GM12878 (cell line): ENCODE measurements around the gene PTPN21. TPM values are rescaled to one million over a fixed set of nuclear protein-coding genes. Genes with fewer than 3 reads are reported as not detected.
A peak's percentile ranks its signal among the peaks of the same experiment; 100 is the strongest.

Source experiments
- ASH2L ChIP-seq: fragments of 300-600, 200-600 bp; sonication (generic); IDR thresholded peaks from 2 replicates; pipeline ENCODE4 v1.6.1; 2017; ENCODE audit warnings: low read depth, mild to moderate bottlenecking, borderline replicate concordance
- ATF7 ChIP-seq: fragments of 450-650 bp; IDR thresholded peaks from 2 replicates; pipeline ENCODE4 v1.6.1; 2016; ENCODE audit warnings: low read depth, mild to moderate bottlenecking
- BCL3 ChIP-seq: IDR thresholded peaks from 2 replicates; pipeline ENCODE4 v1.6.1; 2011; ENCODE audit warnings: borderline replicate concordance, low read depth, mild to moderate bottlenecking, moderate library complexity, low read length; ENCODE audit not compliant: insufficient read depth, poor library complexity, severe bottlenecking
- CBX5 ChIP-seq: sonication (generic); IDR thresholded peaks from 2 replicates; pipeline ENCODE4 v1.6.1; 2016; ENCODE audit warnings: low read depth, moderate library complexity, mild to moderate bottlenecking, inconsistent platforms
- CEBPB ChIP-seq, 2 experiments: fragments of 150-350 bp in 1 of 2; IDR thresholded peaks; 2 replicates each; pipeline ENCODE4 v1.6.1; 2012 to 2014; ENCODE audit warnings: low read depth in 2 of 2, low read length in 2 of 2, borderline replicate concordance in 1 of 2, inconsistent platforms in 1 of 2
- EZH2 ChIP-seq: IDR thresholded peaks from 2 replicates; pipeline ENCODE4 v1.6.1; 2012; ENCODE audit warnings: low read depth, mild to moderate bottlenecking, control low read depth, inconsistent platforms, low read length, borderline replicate concordance; ENCODE audit not compliant: control insufficient read depth
- MAX ChIP-seq: IDR thresholded peaks from 2 replicates; pipeline ENCODE4 v1.6.1; 2012; ENCODE audit warnings: low read depth, low read length, improper control_type of control experiment
- MTA2 ChIP-seq: fragments of 450-650 bp; IDR thresholded peaks from 2 replicates; pipeline ENCODE4 v1.6.1; 2016; ENCODE audit warnings: low read depth, mild to moderate bottlenecking, moderate library complexity
- MYB ChIP-seq: fragments of 150-350 bp; IDR thresholded peaks from 2 replicates; pipeline ENCODE4 v1.6.1; 2014; ENCODE audit warnings: mild to moderate bottlenecking, low read depth, low read length, borderline replicate concordance
- NR2C1 ChIP-seq: fragments of 450-650 bp; IDR thresholded peaks from 2 replicates; pipeline ENCODE4 v1.6.1; 2017; ENCODE audit warnings: antibody characterized with exemption, mild to moderate bottlenecking, moderate library complexity
- NR2F1 ChIP-seq: fragments of 450-650 bp; conservative IDR thresholded peaks from 2 replicates; pipeline ENCODE4 v1.6.1; 2017; ENCODE audit warnings: mild to moderate bottlenecking
- POLR2AphosphoS2 ChIP-seq: IDR thresholded peaks from 2 replicates; pipeline ENCODE4 v1.6.1; 2011; ENCODE audit warnings: low read depth, mild to moderate bottlenecking, low read length, improper control_type of control experiment, moderate library complexity
- RELA ChIP-seq: fragments of 450-650 bp; IDR thresholded peaks from 2 replicates; pipeline ENCODE4 v1.8.0; 2014; ENCODE audit warnings: borderline replicate concordance; ENCODE audit not compliant: partially characterized antibody
- RUNX3 ChIP-seq: IDR thresholded peaks from 2 replicates; pipeline ENCODE4 v1.6.1; 2012; ENCODE audit warnings: low read length, inconsistent platforms
- SP1 ChIP-seq: IDR thresholded peaks from one replicate; pipeline ENCODE4 v1.6.1; 2011; ENCODE audit warnings: low read depth, low read length
- SPI1 ChIP-seq: IDR thresholded peaks from 2 replicates; pipeline ENCODE4 v1.6.1; 2011; ENCODE audit warnings: low read depth, mild to moderate bottlenecking, low read length, moderate library complexity, borderline replicate concordance; ENCODE audit not compliant: insufficient read depth
- TARDBP ChIP-seq: IDR thresholded peaks from 2 replicates; pipeline ENCODE4 v1.6.1; 2016; ENCODE audit warnings: borderline replicate concordance
- ZNF217 ChIP-seq: fragments of 450-650 bp; IDR thresholded peaks from 2 replicates; pipeline ENCODE4 v1.6.1; 2017; ENCODE audit warnings: antibody characterized with exemption, mild to moderate bottlenecking
- ZNF592 ChIP-seq: fragments of 450-650 bp; IDR thresholded peaks from 2 replicates; pipeline ENCODE4 v1.6.1; 2017; ENCODE audit warnings: mild to moderate bottlenecking, moderate library complexity
- ZNF687 ChIP-seq: fragments of 450-650 bp; IDR thresholded peaks from 2 replicates; pipeline ENCODE4 v1.6.1; 2017; ENCODE audit warnings: mild to moderate bottlenecking, moderate library complexity
- ZZZ3 ChIP-seq: IDR thresholded peaks from 2 replicates; pipeline ENCODE4 v1.6.1; 2011; ENCODE audit warnings: low read depth; ENCODE audit not compliant: control insufficient read depth, insufficient read length
- polyA plus RNA-seq, 11 experiments: library from polyadenylated mRNA; depleted of rRNA in 4 of 11; unstranded in 6 of 11; stranded (reverse) in 5 of 11; fragments of >200 nt; fragmentation: Nextera tagmentation in 4 of 11; fragmentation: Illumina TruSeq in 1 of 11; extraction: Ambion mirVana in 4 of 11; extraction: Trizol in 1 of 11; gene quantifications; 1 replicate in 1 of 11; 2 replicates in 10 of 11; pipeline versions ENCODE4 v1.2.1 to v1.2.3, GENCODE V29; 2011 to 2016; ENCODE audit warnings: inconsistent platforms in 2 of 11, missing spikeins in 2 of 11, low read depth in 1 of 11
- total RNA-seq, 4 experiments: library from RNA; depleted of rRNA in 3 of 4; stranded (reverse); fragments of >200 nt in 3 of 4; fragmentation: Illumina TruSeq in 1 of 4; extraction: Trizol in 1 of 4; gene quantifications; 2 replicates each; pipeline versions ENCODE4 v1.2.1 to v1.2.3, GENCODE V29; 2013 to 2021

PTPN21 gene
- total and polyA plus RNA-seq, 10 of the 15 experiments (the other 5 are each of a cell fraction or from before 2014, with no cell fraction given): 0.01 to 0.23 (median 0.04) TPM; not detected in 3

- TF ChIP-seq CEBPB (IDR thresholded peaks at IDR 0.05; ENCODE audit: borderline replicate concordance in 1 of 2, low read depth in 2 of 2, low read length in 2 of 2): no peak
- TF ChIP-seq SPI1: peak; percentile 60
- no peak for TF ChIP-seq EZH2
- TF ChIP-seq MTA2: peak; percentile 80
- no peak for TF ChIP-seq ZNF592
- TF ChIP-seq ZNF687: no peak
- peak; percentile 79 for TF ChIP-seq ATF7
- peak; percentile 55; the same call in 1 of the 2 replicates for TF ChIP-seq NR2C1
- no peak for TF ChIP-seq ASH2L
- TF ChIP-seq POLR2AphosphoS2: no peak
- peak; percentile 93 for TF ChIP-seq ZNF217
- TF ChIP-seq TARDBP: no peak
- peak; percentile 91 for TF ChIP-seq BCL3
- TF ChIP-seq MAX: no peak
- TF ChIP-seq MYB: no peak
- peak; percentile 7 for TF ChIP-seq RELA
- peak; percentile 90 for TF ChIP-seq NR2F1
- 0 out of 2 replicates have a peak, but pooled peaks have one; percentile 15 for TF ChIP-seq CBX5
- no peak for TF ChIP-seq ZZZ3
- TF ChIP-seq SP1: peak; percentile 43
- peak; percentile 83 for TF ChIP-seq RUNX3
These were observed 45.1 kb upstream of the PTPN21 start (continued) for GRCh38 chr14:88599761-88600439.
